ENCODE results near the gene TMEM232.

GRCh38 chr5:110413856-110414255 lies 312.6 kb downstream of the TMEM232 start:
- TF ChIP-seq CTCF (conservative IDR thresholded peaks at IDR 0.05), result no peak
- TF ChIP-seq ZFX (IDR thresholded peaks at IDR 0.05), result no peak
